Measurements from ENCODE around the gene LARGE2. TPM values are rescaled to one million over a fixed set of nuclear protein-coding genes. Genes with fewer than 3 reads are reported as not detected.
A peak's percentile ranks its signal among the peaks of the same experiment; 100 is the strongest.

LARGE2 gene
- polyA plus RNA-seq, 1 donor (not counting 4 experiments of a cell fraction or from before 2014, with no cell fraction given): 7.1 TPM

DNA sequence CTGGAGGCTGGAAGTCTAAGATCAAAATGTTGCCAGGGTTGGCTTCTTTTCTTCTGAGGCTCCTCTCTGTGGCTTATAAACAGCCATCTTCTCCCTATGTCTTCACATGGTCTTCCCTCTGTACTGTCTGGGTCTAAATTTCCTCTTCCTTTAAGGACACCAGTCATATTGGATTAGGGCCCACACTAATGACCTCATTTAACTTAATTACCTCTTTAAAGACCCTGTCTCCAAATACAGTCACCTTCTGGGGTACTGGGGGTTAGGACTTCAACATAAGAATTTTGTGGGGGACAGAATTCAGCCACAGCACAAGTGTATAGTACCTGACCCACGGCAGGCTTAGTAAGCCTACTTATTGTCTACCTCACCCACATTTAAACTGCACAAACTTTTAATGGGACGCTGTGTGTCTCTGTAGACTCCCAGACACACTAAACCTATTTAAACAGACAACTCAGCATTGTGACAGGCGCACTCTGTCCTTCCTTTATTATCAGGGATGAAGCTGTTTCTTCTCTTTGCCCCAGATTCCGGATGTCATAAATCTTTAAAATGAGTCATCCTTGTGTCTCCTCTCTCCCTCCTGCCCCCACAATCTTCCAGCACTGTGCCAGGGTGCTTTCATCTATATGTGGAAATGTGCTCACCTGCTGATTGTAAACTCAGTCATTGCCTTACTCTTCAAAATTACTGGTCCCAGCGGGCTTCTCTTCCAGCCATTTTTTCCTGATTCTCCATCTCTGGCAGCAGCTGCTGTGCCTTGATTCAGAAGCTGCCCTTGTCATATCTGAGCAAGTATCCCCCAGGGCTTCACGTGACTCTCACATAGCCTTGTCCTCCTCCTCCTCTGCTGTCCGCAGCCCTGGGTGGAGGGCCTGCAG lies 42.4 kb upstream of the LARGE2 start:
- Histone ChIP-seq H3K27ac (ENCODE audit: control insufficient read depth, insufficient read depth, low read length) (no peak overlapping the region), H4K20me1 (ENCODE audit: control insufficient read depth, extremely low read depth, insufficient read depth, low read length) (no peaks in the 10 kb centered on the region), H3K79me2 (ENCODE audit: control insufficient read depth, insufficient read depth, low read length) (no peaks in the 10 kb centered on the region), H3K27me3 (ENCODE audit: control insufficient read depth, extremely low read depth, insufficient read depth, low read length) (no peaks in the 10 kb centered on the region), H3K9ac (ENCODE audit: control insufficient read depth, extremely low read depth, insufficient read depth, low read length) (no peak overlapping the region), H3K36me3 (ENCODE audit: control insufficient read depth in 2 of 2, extremely low read depth in 1 of 2, insufficient read depth in 2 of 2, low read length in 2 of 2) (peaks cover 6 to 10% of the 10 kb centered on the region in 2 experiments), H3K9me3 (ENCODE audit: control insufficient read depth, low read depth, low read length) (no peaks in the 10 kb centered on the region), H3K9me1 (ENCODE audit: control insufficient read depth, extremely low read depth, insufficient read depth, low read length) (no peaks in the 10 kb centered on the region), H2AFZ (ENCODE audit: control insufficient read depth, low read length) (no peak overlapping the region), H3K4me2 (ENCODE audit: control insufficient read depth, extremely low read depth, insufficient read depth, low read depth, low read length) (no peak overlapping the region), H3K4me1 (ENCODE audit: control insufficient read depth, extremely low read depth, insufficient read depth, low read length) (peaks cover 3% of the 10 kb centered on the region), H3K4me3 (ENCODE audit: control insufficient read depth in 2 of 3, extremely low read depth in 1 of 3, insufficient read depth in 2 of 3, low read depth in 1 of 3, low read length in 3 of 3) (no peak overlapping the region)
- no peak for DNase-seq (ENCODE audit: low read depth, low spot score)
- FAIRE-seq: peak; percentile 48
- TF ChIP-seq EZH2 (IDR thresholded peaks at IDR 0.05; ENCODE audit: low read length): no peak
- no peak for TF ChIP-seq CTCF (optimal IDR thresholded peaks at IDR 0.05 in 1 of 3, IDR thresholded peaks at IDR 0.05 in 1 of 3, conservative IDR thresholded peaks at IDR 0.05 in 1 of 3; ENCODE audit: extremely low read depth in 1 of 3, insufficient read depth in 2 of 3, low read length in 3 of 3)
- dilution Hi-C loops (cut with MboI; ENCODE audit: extremely low pct_ligation_motif_present, low sequenced_read_pairs): no loop called here

DNA sequence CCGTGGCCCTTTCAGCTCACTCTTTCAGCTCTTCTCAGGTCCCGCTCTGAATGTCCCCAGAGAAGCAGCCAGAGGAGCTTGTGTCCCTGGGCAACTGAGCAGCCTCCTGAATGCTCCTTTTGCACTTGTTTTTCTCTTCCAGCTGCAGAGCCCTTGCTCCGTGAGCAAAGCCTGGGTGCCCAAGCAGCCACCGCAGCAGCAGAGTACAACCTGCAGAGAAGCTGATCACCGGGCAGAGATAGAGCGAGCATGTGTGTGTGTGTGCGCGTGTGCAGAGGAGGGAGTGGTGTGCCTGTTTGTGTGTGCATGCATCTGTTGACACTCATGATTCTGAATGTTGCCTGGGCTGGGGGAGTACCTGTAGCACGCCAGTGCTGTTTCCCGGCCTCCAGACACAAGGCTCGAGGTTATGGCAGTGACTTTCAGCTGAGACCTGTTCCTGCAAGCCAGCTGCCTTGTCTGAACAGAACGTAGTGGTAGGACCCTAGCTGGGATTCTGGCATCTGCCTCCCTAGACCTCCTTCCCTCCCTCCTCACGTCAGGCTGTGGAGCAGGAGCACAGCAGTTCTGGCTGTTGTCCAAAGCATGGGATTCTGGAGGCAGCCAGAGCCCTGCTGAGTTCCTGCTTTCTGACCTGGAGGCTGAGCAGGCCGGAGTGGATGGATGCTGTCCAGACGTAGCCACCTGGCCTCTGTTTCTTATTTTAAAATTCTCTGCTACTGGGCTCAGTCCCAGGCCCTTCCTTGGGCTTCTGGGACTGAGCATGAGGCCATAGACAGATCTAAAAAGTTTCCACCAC lies 41.5 kb upstream of the LARGE2 start:
- no peaks in the 10 kb centered on the region for H3K27me3 ChIP-seq (ENCODE audit: control insufficient read depth, extremely low read depth, insufficient read depth, low read length)
- no peak overlapping the region for H3K4me3 ChIP-seq (ENCODE audit: control insufficient read depth in 2 of 3, extremely low read depth in 1 of 3, insufficient read depth in 2 of 3, low read depth in 1 of 3, low read length in 3 of 3)
- FAIRE-seq (no peak), DNase-seq (ENCODE audit: low read depth, low spot score) (no peak)
- dilution Hi-C loops (cut with MboI; ENCODE audit: extremely low pct_ligation_motif_present, low sequenced_read_pairs): no loop called here
- H3K36me3 ChIP-seq (ENCODE audit: control insufficient read depth in 2 of 2, extremely low read depth in 1 of 2, insufficient read depth in 2 of 2, low read length in 2 of 2): peaks cover 6 to 8% of the 10 kb centered on the region in 2 experiments
- no peaks in the 10 kb centered on the region for H3K79me2 ChIP-seq (ENCODE audit: control insufficient read depth, insufficient read depth, low read length)
- H3K27ac ChIP-seq (ENCODE audit: control insufficient read depth, insufficient read depth, low read length): no peak overlapping the region
- peaks cover 3% of the 10 kb centered on the region for H3K4me1 ChIP-seq (ENCODE audit: control insufficient read depth, extremely low read depth, insufficient read depth, low read length)
- no peak overlapping the region for H3K4me2 ChIP-seq (ENCODE audit: control insufficient read depth, extremely low read depth, insufficient read depth, low read depth, low read length)
- H4K20me1 ChIP-seq (ENCODE audit: control insufficient read depth, extremely low read depth, insufficient read depth, low read length): no peaks in the 10 kb centered on the region
- H2AFZ ChIP-seq (ENCODE audit: control insufficient read depth, low read length): no peak overlapping the region
- H3K9me3 ChIP-seq (ENCODE audit: control insufficient read depth, low read depth, low read length): no peaks in the 10 kb centered on the region
- no peak overlapping the region for H3K9ac ChIP-seq (ENCODE audit: control insufficient read depth, extremely low read depth, insufficient read depth, low read length)
- TF ChIP-seq CTCF (optimal IDR thresholded peaks at IDR 0.05 in 1 of 3, IDR thresholded peaks at IDR 0.05 in 1 of 3, conservative IDR thresholded peaks at IDR 0.05 in 1 of 3; ENCODE audit: extremely low read depth in 1 of 3, insufficient read depth in 2 of 3, low read length in 3 of 3): no peak
- TF ChIP-seq EZH2 (IDR thresholded peaks at IDR 0.05; ENCODE audit: low read length): no peak
- no peaks in the 10 kb centered on the region for H3K9me1 ChIP-seq (ENCODE audit: control insufficient read depth, extremely low read depth, insufficient read depth, low read length)

Measured in keratinocyte (primary cell).